GM18502 (cell line): ENCODE measurements around the gene KCNC3.
A peak's percentile ranks its signal among the peaks of the same experiment; 100 is the strongest.
"Not testable (repeated sequence)": the region's sequence is repeated elsewhere in the genome, so short reads cannot be mapped to it uniquely, and the experiment has no call there.

Experiments used
- ATAC-seq: cut with Tn5 transposase; IDR thresholded peaks from one replicate; pipeline ENCODE4 v1.9.1; 2021; ENCODE audit warnings: mild to moderate bottlenecking; ENCODE audit not compliant: unreplicated experiment, poor library complexity

KCNC3 gene

GRCh38 chr19:50356691-50357177, 27.6 kb upstream of the KCNC3 start:
- no peak for ATAC-seq

GRCh38 chr19:50353487-50353880, 24.3 kb upstream of the KCNC3 start:
- ATAC-seq: not testable (repeated sequence)

GRCh38 chr19:50352242-50352641, 23.1 kb upstream of the KCNC3 start:
- ATAC-seq: no peak

- ATAC-seq: no peak
Measured at GRCh38 chr19:50349277-50350057, 20.3 kb upstream of the KCNC3 start.

GRCh38 chr19:50347089-50347581, 18.0 kb upstream of the KCNC3 start:
- ATAC-seq: not testable (repeated sequence)

- peak; percentile 52 for ATAC-seq
Measured at GRCh38 chr19:50344661-50345318, 15.6 kb upstream of the KCNC3 start.

GRCh38 chr19:50341091-50341564, 12.0 kb upstream of the KCNC3 start:
- no peak for ATAC-seq

- ATAC-seq: no peak
Measured at GRCh38 chr19:50340331-50340730, 11.2 kb upstream of the KCNC3 start.

- ATAC-seq: not testable (repeated sequence)
Measured at GRCh38 chr19:50337031-50337430, 7.9 kb upstream of the KCNC3 start.

- ATAC-seq: no peak
Measured at GRCh38 chr19:50334741-50335421, 5.7 kb upstream of the KCNC3 start.

GRCh38 chr19:50333737-50334617, 4.8 kb upstream of the KCNC3 start:
- ATAC-seq: peak; percentile 32

- peak; percentile 41 for ATAC-seq
Measured at GRCh38 chr19:50333235-50333736, 4.1 kb upstream of the KCNC3 start.

- ATAC-seq: no peak
Measured at GRCh38 chr19:50332244-50333038, 3.3 kb upstream of the KCNC3 start.

GRCh38 chr19:50331994-50332243, 2.7 kb upstream of the KCNC3 start:
- no peak for ATAC-seq

- ATAC-seq: no peak
Measured at GRCh38 chr19:50331221-50331993, 2.2 kb upstream of the KCNC3 start.

GRCh38 chr19:50330365-50331078, 1.3 kb upstream of the KCNC3 start:
- no peak for ATAC-seq

GRCh38 chr19:50329926-50330294, 733 bp upstream of the KCNC3 start:
- not testable (repeated sequence) for ATAC-seq

GRCh38 chr19:50328873-50329145, 368 bp downstream of the KCNC3 start:
- no peak for ATAC-seq
